ENCODE results near the gene TMCO4. TPM values are rescaled to one million over a fixed set of nuclear protein-coding genes. Genes with fewer than 3 reads are reported as not detected.
A peak's percentile ranks its signal among the peaks of the same experiment; 100 is the strongest.
"Not testable (repeated sequence)": the region's sequence is repeated elsewhere in the genome, so short reads cannot be mapped to it uniquely, and the experiment has no call there.

Gene TMCO4
- 9.0 and 10.3 TPM in 2 replicates for total RNA-seq
- polyA plus RNA-seq: 7.6 and 8.3 TPM in 2 replicates
- polyA plus RNA-seq (2011; cell fraction: cytosol; rRNA removed): 6.8 and 7.7 TPM in 2 replicates
- polyA plus RNA-seq (2011; cell fraction: nucleus; rRNA removed): 8.0 and 11.9 TPM in 2 replicates
- 4.7 and 6.3 TPM in 2 replicates for polyA plus RNA-seq (2012)
- 6.8 and 6.9 TPM in 2 replicates for polyA minus RNA-seq
- 16.6 TPM for polyA minus RNA-seq (2011; cell fraction: cytosol; rRNA and poly(A)+ RNA removed)
- 5.1 and 10.2 TPM in 2 replicates for polyA minus RNA-seq (2011; cell fraction: nucleus; rRNA and poly(A)+ RNA removed)
- Bru-seq, nascent RNA: percentile 46 among the genes with signal in this experiment
- percentile 35 among the genes with signal in this experiment for BruChase-seq, experiment 1, labeled RNA remaining after a 6-hour chase
- BruChase-seq, experiment 2, labeled RNA remaining after a 2-hour chase: percentile 44 among the genes with signal in this experiment
- long read RNA-seq, partial matches to known transcripts: 1 of 22 reads
- long read RNA-seq, other reads (novel, unspliced or antisense): 20 of 22 reads

GRCh38 chr1:19799230-19800075 is at the start of gene TMCO4:
TSS of gene TMCO4 (minus strand) at chr1:19799916. CDS start at chr1:19780758, 19,158 bp downstream.
- peak; percentile 37 for FAIRE-seq

GRCh38 chr1:19849307-19849706 is 49.6 kb upstream of the TMCO4 start:
- DNase-seq (ENCODE audit: low read depth, low spot score); dilution Hi-C loops (cut with MboI; ENCODE audit: extremely low pct_ligation_motif_present, low sequenced_read_pairs); H4K20me1 ChIP-seq (replicated peaks; ENCODE audit: control insufficient read depth, extremely low read depth, insufficient read depth, low read length); H3K9me3 ChIP-seq (replicated peaks; ENCODE audit: control insufficient read depth, insufficient read depth, low read length); H3K4me1 ChIP-seq (ENCODE audit: control insufficient read depth, extremely low read depth, insufficient read depth, low read length); H3K27me3 ChIP-seq (ENCODE audit: control insufficient read depth in 2 of 2, insufficient read depth in 2 of 2, low read length in 2 of 2); H3K9me1 ChIP-seq (replicated peaks; ENCODE audit: control insufficient read depth, extremely low read depth, insufficient read depth, low read length); POLR2A ChIA-PET; intact Hi-C loops (cut with micrococcal nuclease); H3K36me3 ChIP-seq (ENCODE audit: control insufficient read depth in 2 of 2, extremely low read depth in 1 of 2, insufficient read depth in 2 of 2, low read length in 2 of 2); H3K27ac ChIP-seq (ENCODE audit: insufficient read depth, low read depth, low read length); H2AFZ ChIP-seq (ENCODE audit: low read depth, low read length); FAIRE-seq; H3K4me2 ChIP-seq (ENCODE audit: insufficient read depth, low read length); BruUV-seq (replicated peaks); H3K9ac ChIP-seq (replicated peaks; ENCODE audit: extremely low read depth, insufficient read depth, low read length); H3K4me3 ChIP-seq (replicated peaks in 1 of 3; ENCODE audit: insufficient read depth in 1 of 3, low read depth in 1 of 3, low read length in 3 of 3); H3K79me2 ChIP-seq (ENCODE audit: control insufficient read depth, insufficient read depth, low read length): not testable (repeated sequence)
- CTCF ChIA-PET: interaction anchor here (0.8 kb wide), 1 partner anchor 18 kb away, joined by 3 read pairs; no protein-coding TSS in a partner anchor

More at GRCh38 chr1:19799230-19800075, at the start of gene TMCO4:
- ChIA-PET CTCF (interaction anchor here (0.6 kb wide), 2 partner anchors 15 to 34 kb away, joined by 3 read pairs; no protein-coding TSS in a partner anchor), POLR2A (no interaction called here)
- Histone ChIP-seq H3K4me1 (ENCODE audit: control insufficient read depth, extremely low read depth, insufficient read depth, low read length) (peaks cover 9% of the 10 kb centered on the region), H4K20me1 (replicated peaks; ENCODE audit: control insufficient read depth, extremely low read depth, insufficient read depth, low read length) (no peaks in the 10 kb centered on the region), H3K27me3 (ENCODE audit: control insufficient read depth in 2 of 2, insufficient read depth in 2 of 2, low read length in 2 of 2) (no peaks in the 10 kb centered on the region), H3K4me3 (replicated peaks in 1 of 3; ENCODE audit: insufficient read depth in 1 of 3, low read depth in 1 of 3, low read length in 3 of 3) (peak within 1 kb of the TSS; percentile 40 to 72 (median 69)), H3K4me2 (ENCODE audit: insufficient read depth, low read length) (peak within 1 kb of the TSS; percentile 60), H3K79me2 (ENCODE audit: control insufficient read depth, insufficient read depth, low read length) (no peaks in the 10 kb centered on the region), H3K9ac (replicated peaks; ENCODE audit: extremely low read depth, insufficient read depth, low read length) (peak within 1 kb of the TSS; percentile 45), H2AFZ (ENCODE audit: low read depth, low read length) (peak within 1 kb of the TSS; percentile 98), H3K9me1 (replicated peaks; ENCODE audit: control insufficient read depth, extremely low read depth, insufficient read depth, low read length) (no peaks in the 10 kb centered on the region), H3K36me3 (ENCODE audit: control insufficient read depth in 2 of 2, extremely low read depth in 1 of 2, insufficient read depth in 2 of 2, low read length in 2 of 2) (no peaks in the 10 kb centered on the region), H3K9me3 (replicated peaks; ENCODE audit: control insufficient read depth, insufficient read depth, low read length) (no peaks in the 10 kb centered on the region), H3K27ac (ENCODE audit: insufficient read depth, low read depth, low read length) (peak within 1 kb of the TSS; percentile 15)
- no TSS peak for BruUV-seq (replicated peaks)
- intact Hi-C loops (cut with micrococcal nuclease) (loop anchor here (1.0 to 2.0 kb wide), 2 partner anchors 34 to 83 kb away; partner anchors contain the start of gene OTUD3), dilution Hi-C loops (cut with MboI; ENCODE audit: extremely low pct_ligation_motif_present, low sequenced_read_pairs) (no loop called here)
- TF ChIP-seq JUN (IDR thresholded peaks at IDR 0.05; ENCODE audit: borderline replicate concordance, insufficient read depth, insufficient read length, low read depth): no peak
- TF ChIP-seq MAX (IDR thresholded peaks at IDR 0.05; ENCODE audit: insufficient read depth, insufficient read length): no peak
- TF ChIP-seq CTCF (IDR thresholded peaks at IDR 0.05; ENCODE audit: extremely low read depth in 1 of 2, insufficient read depth in 1 of 2, low read depth in 1 of 2, low read length in 2 of 2): peak; percentile 13 to 43
- peak; percentile 28 for DNase-seq (ENCODE audit: low read depth, low spot score)

- H4K20me1 ChIP-seq (replicated peaks; ENCODE audit: control insufficient read depth, extremely low read depth, insufficient read depth, low read length); H2AFZ ChIP-seq (ENCODE audit: low read depth, low read length); H3K4me3 ChIP-seq (replicated peaks in 1 of 3; ENCODE audit: insufficient read depth in 1 of 3, low read depth in 1 of 3, low read length in 3 of 3); POLR2A ChIA-PET; FAIRE-seq; H3K9me1 ChIP-seq (replicated peaks; ENCODE audit: control insufficient read depth, extremely low read depth, insufficient read depth, low read length); H3K27me3 ChIP-seq (ENCODE audit: control insufficient read depth in 2 of 2, insufficient read depth in 2 of 2, low read length in 2 of 2); dilution Hi-C loops (cut with MboI; ENCODE audit: extremely low pct_ligation_motif_present, low sequenced_read_pairs); H3K4me1 ChIP-seq (ENCODE audit: control insufficient read depth, extremely low read depth, insufficient read depth, low read length); H3K9ac ChIP-seq (replicated peaks; ENCODE audit: extremely low read depth, insufficient read depth, low read length); H3K27ac ChIP-seq (ENCODE audit: insufficient read depth, low read depth, low read length); H3K36me3 ChIP-seq (ENCODE audit: control insufficient read depth in 2 of 2, extremely low read depth in 1 of 2, insufficient read depth in 2 of 2, low read length in 2 of 2); H3K79me2 ChIP-seq (ENCODE audit: control insufficient read depth, insufficient read depth, low read length); H3K4me2 ChIP-seq (ENCODE audit: insufficient read depth, low read length); BruUV-seq (replicated peaks); DNase-seq (ENCODE audit: low read depth, low spot score); intact Hi-C loops (cut with micrococcal nuclease); H3K9me3 ChIP-seq (replicated peaks; ENCODE audit: control insufficient read depth, insufficient read depth, low read length): not testable (repeated sequence)
- CTCF ChIA-PET: interaction anchor here (1.3 kb wide), 1 partner anchor 35 kb away, joined by 5 read pairs; the partner anchor contains the start of gene OTUD3
These were observed 47.6 kb upstream of the TMCO4 start for GRCh38 chr1:19847334-19847733.
